Epithelial cell of proximal tubule (primary cell): ENCODE results near the gene PPCDC. TPM values are rescaled to one million over a fixed set of nuclear protein-coding genes. Genes with fewer than 3 reads are reported as not detected.

Experiments
- DNase-seq: peaks from one replicate; pipeline ENCODE4 v3.0.0-alpha.2; 2011; ENCODE audit warnings: low read depth
- H3K4me3 ChIP-seq: 2 replicates; pipeline ENCODE4 v1.5.1; 2011; ENCODE audit warnings: low read depth, mild to moderate bottlenecking, low read length
- CTCF ChIP-seq: conservative IDR thresholded peaks from 2 replicates; pipeline ENCODE4 v1.5.1; 2012; ENCODE audit warnings: low read depth, mild to moderate bottlenecking, low read length
- total RNA-seq: library from RNA; depleted of rRNA; stranded (reverse); fragments of >200 nt; gene quantifications from 2 replicates; pipeline ENCODE4 v1.2.3, GENCODE V29; 2015

The PPCDC gene
- total RNA-seq, 1 donor from 2014 or later, result 26.1 TPM

- DNase-seq, result no peak
- no peak for TF ChIP-seq CTCF
- H3K4me3 ChIP-seq, result no peak overlapping the region
Measured at GRCh38 chr15:75054172-75054897, 30.9 kb downstream of the PPCDC start.

DNA sequence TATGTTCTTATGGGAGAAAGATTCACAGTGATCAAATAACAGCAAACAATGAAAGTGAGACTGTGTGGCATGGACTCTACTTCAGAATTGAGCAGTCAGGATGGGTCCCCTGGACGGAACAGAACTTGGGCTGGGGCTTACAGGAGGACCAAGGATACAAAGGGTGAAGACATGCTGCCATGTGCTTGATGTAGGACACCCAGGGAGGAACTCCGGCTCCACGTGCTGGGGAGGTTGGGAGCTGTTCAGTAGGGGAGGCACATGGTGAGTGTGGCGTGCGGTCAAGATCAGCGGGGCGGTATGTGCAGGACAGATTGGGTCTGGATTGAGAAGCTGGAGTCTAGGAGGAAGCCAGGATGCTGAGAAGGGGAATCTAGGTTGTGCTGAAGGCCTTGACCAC, 32.6 kb downstream of the PPCDC start:
- no peak overlapping the region for H3K4me3 ChIP-seq
- no peak for DNase-seq
- TF ChIP-seq CTCF, result no peak

- no peak for TF ChIP-seq CTCF
- no peak for DNase-seq
- no peak overlapping the region for H3K4me3 ChIP-seq
Measured at GRCh38 chr15:75058127-75058905, 34.9 kb downstream of the PPCDC start.

DNA sequence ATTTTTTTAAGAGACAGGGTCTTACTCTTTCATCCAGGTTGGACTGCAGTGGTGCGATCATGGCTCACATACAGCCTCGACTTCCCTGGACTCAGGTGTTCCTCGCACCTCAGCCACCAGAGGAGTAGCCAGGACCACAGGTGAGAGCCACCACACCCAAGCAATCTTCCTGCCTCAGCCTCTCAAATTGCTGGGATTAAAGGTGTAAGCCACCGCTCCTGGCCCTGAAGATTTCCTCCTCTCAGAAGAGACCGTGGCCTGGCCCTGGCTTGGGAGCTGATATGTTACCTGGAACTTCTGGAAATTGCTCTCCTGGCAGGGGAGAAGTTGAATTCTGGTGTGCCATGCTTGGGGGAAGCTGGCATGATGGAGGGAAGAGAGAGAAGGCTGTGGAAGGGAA, 36.2 kb downstream of the PPCDC start:
- no peak for TF ChIP-seq CTCF
- no peak overlapping the region for H3K4me3 ChIP-seq
- no peak for DNase-seq

DNA sequence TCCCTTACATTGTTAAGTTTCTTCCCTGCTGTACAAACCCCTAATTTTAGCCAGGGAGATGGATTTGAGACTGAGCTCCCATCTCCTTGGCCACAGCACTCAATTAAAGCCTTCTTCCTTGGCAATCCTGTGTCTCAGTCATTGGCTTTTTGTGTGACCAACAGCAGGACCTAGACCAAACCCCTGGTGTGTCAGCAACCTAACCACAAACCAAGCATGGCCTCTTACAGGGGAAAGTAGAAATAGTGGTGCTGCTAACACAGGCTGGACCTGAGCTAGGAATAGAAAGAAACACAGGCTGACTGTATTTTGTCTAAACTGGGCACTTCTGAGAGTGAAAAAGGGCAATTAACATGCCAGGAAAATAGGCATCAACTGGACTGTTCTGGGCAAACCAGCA, 37.9 kb downstream of the PPCDC start:
- DNase-seq, result no peak

DNA sequence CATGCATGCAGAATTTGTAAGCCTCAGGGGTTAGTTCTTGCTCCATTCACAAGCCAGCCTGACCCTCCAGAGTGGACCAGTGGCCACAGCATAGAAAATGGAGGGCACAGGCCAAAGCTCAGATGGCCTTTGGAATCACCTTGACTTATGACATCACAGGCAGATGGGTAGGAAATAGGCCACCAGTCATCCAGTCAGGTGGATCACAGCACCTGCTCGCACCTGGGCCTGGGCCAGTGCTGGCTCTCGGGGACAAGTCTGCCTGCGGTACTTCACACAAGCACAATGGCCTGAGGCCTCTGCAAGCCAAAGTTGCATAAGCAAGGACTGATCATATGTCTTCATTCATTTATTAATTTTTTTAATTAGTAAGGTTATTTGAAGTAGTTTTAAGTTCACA, 39.3 kb downstream of the PPCDC start:
- no peak for DNase-seq
- no peak overlapping the region for H3K4me3 ChIP-seq
- TF ChIP-seq CTCF, result no peak

More for the DNA sequence above, 37.9 kb downstream of the PPCDC start:
- H3K4me3 ChIP-seq, result no peak overlapping the region
- TF ChIP-seq CTCF, result no peak

DNA sequence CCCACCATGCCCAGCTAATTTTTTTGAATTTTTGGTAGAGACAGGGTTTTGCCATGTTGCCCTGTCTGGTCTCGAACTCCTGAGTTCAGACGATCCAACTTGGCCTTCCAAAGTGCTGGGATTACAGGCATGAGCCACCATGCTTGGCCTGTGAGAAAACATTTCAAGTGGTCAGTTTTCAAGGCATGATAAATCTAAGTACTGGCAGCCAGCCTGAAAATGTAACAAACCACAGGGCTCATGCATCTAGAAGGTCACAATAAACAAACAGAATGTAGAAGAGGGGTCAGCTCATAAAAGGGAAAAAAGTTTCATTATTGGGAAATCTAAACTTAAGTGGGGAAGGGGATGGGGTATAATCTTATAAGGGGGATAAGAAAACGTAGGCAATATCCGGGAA, 39.9 kb downstream of the PPCDC start:
- DNase-seq, result no peak
- H3K4me3 ChIP-seq, result no peak overlapping the region
- no peak for TF ChIP-seq CTCF
